Smooth muscle cell (in vitro differentiated cells): ENCODE measurements around the gene RSRC2. TPM values are rescaled to one million over a fixed set of nuclear protein-coding genes. Genes with fewer than 3 reads are reported as not detected.

Source experiments
- DNase-seq: peaks from one replicate; lab custom pipeline; 2025; ENCODE audit not compliant: unreplicated experiment; lab: John Stamatoyannopoulos, UW
- H2AFZ ChIP-seq: fragments of 200-600 bp; sonication (generic); 2 replicates; pipeline ENCODE4 v1.6.0; 2016; ENCODE audit warnings: antibody characterized with exemption, low read depth, mild to moderate bottlenecking
- H3F3A ChIP-seq: fragments of 200-600 bp; sonication (generic); 2 replicates; pipeline ENCODE4 v1.6.0; 2017; ENCODE audit warnings: antibody characterized with exemption, low read depth
- H3K27ac ChIP-seq: fragments of 200-600 bp; sonication (generic); 2 replicates; pipeline ENCODE4 v1.5.1; 2016; ENCODE audit warnings: low read depth, mild to moderate bottlenecking
- H3K27me3 ChIP-seq: fragments of 200-600 bp; sonication (generic); 2 replicates; pipeline ENCODE4 v1.6.1; 2016; ENCODE audit warnings: low read depth, mild to moderate bottlenecking
- H3K36me3 ChIP-seq: fragments of 200-600 bp; sonication (generic); 2 replicates; pipeline ENCODE4 v1.5.1; 2016; ENCODE audit warnings: low read depth
- H3K4me1 ChIP-seq: fragments of 200-600 bp; sonication (generic); 2 replicates; pipeline ENCODE4 v1.5.1; 2016; ENCODE audit warnings: low read depth
- H3K4me2 ChIP-seq: fragments of 200-600 bp; sonication (generic); 2 replicates; pipeline ENCODE4 v1.6.0; 2016; ENCODE audit warnings: mild to moderate bottlenecking
- H3K4me3 ChIP-seq: fragments of 200-600 bp; sonication (generic); 2 replicates; pipeline ENCODE4 v1.5.1; 2016; ENCODE audit warnings: mild to moderate bottlenecking
- H3K79me2 ChIP-seq: fragments of 200-600 bp; sonication (generic); 2 replicates; pipeline ENCODE4 v1.6.0; 2016; ENCODE audit warnings: low read depth, mild to moderate bottlenecking
- H3K9ac ChIP-seq: fragments of 200-600 bp; sonication (generic); 2 replicates; pipeline ENCODE4 v1.6.0; 2016; ENCODE audit warnings: low read depth
- H3K9me3 ChIP-seq: fragments of 200-600 bp; sonication (generic); replicated peaks from 2 replicates; pipeline ENCODE4 v1.5.1; 2016; ENCODE audit warnings: low read depth
- H4K20me1 ChIP-seq: fragments of 200-600 bp; sonication (generic); 2 replicates; pipeline ENCODE4 v1.6.0; 2016; ENCODE audit warnings: low read depth
- WGBS: methylation state at CpG from one replicate; pipeline ENCODE4 v1.1.7; 2016; ENCODE audit warnings: low lambda C conversion rate; 5-methylcytosine and 5-hydroxymethylcytosine counted together
- polyA plus RNA-seq: library from polyadenylated mRNA; unstranded; fragments of >200 nt; fragmentation: Nextera tagmentation; extraction: Ambion mirVana; gene quantifications from 2 replicates; pipeline ENCODE4 v1.2.1, GENCODE V29; 2016
- total RNA-seq: library from RNA; depleted of rRNA; stranded (reverse); fragments of >200 nt; gene quantifications from 2 replicates; pipeline ENCODE4 v1.2.3, GENCODE V29; 2014
- TF ChIP-seq, protein P1 (sequence below): fragments of 200-600 bp; sonication (generic); IDR thresholded peaks from 2 replicates; pipeline ENCODE4 v1.5.1; 2017; ENCODE audit warnings: borderline replicate concordance, mild to moderate bottlenecking, antibody characterized with exemption; ENCODE audit not compliant: insufficient read depth, poor library complexity, severe bottlenecking

Gene RSRC2
- total and polyA plus RNA-seq, 2 experiments from 2014 or later, result 60.9 to 108 TPM

DNA sequence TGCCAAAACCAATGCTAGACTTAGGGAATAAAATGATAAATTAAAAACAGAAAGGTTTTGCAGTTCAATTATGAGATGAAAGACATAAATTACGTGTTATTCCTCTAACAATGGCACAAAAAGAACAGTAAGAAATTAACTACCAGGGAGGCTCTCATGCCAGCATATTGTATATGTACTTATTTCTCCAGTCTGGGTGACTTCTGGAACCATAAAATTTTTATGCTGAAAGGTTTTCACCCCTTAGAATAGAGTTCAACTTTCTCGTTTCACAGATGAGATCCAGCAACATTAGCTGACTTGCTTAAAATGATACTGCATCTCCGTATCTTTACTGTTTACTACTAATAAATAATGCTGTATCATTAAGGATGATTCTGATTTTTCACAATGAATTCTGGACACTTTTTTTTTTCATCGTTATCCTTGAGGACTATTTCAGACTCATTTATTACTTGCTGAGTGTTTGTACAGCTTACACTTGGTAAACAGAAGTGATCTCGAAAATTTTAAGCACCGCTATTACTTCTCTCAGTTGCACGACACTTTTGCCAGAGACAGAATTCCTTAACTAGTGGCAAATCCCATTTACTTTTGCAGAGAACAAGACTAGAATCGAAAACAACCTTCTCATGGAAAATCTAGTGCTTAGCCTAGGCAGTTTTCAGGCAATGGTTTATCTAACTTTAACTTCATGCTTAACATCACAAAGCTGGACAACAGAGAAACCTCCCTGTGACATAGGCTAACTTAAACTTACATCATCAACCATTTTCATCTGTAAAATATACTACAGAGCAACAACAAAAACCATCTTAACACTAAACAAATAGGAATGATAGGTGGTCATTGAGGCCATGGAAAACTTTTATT lies 2.7 kb downstream of the RSRC2 start:
- Histone ChIP-seq H3K4me3 (peak overlapping the region; percentile 71), H3K9ac (peak overlapping the region; percentile 83), H3K79me2 (peaks cover 85% of the 10 kb centered on the region), H3F3A (peaks cover 48% of the 10 kb centered on the region), H3K36me3 (peaks cover 20% of the 10 kb centered on the region), H3K4me2 (peak overlapping the region; percentile 84), H3K27ac (peak overlapping the region; percentile 71), H4K20me1 (peaks cover 70% of the 10 kb centered on the region), H3K9me3 (no peaks in the 10 kb centered on the region), H3K4me1 (peaks cover 41% of the 10 kb centered on the region), H3K27me3 (no peaks in the 10 kb centered on the region), H2AFZ (no peak overlapping the region)
- DNase-seq, result no peak
- 32% methylated on average over 8 of the region's 8 CpGs for WGBS
- TF ChIP-seq, protein P1, sequence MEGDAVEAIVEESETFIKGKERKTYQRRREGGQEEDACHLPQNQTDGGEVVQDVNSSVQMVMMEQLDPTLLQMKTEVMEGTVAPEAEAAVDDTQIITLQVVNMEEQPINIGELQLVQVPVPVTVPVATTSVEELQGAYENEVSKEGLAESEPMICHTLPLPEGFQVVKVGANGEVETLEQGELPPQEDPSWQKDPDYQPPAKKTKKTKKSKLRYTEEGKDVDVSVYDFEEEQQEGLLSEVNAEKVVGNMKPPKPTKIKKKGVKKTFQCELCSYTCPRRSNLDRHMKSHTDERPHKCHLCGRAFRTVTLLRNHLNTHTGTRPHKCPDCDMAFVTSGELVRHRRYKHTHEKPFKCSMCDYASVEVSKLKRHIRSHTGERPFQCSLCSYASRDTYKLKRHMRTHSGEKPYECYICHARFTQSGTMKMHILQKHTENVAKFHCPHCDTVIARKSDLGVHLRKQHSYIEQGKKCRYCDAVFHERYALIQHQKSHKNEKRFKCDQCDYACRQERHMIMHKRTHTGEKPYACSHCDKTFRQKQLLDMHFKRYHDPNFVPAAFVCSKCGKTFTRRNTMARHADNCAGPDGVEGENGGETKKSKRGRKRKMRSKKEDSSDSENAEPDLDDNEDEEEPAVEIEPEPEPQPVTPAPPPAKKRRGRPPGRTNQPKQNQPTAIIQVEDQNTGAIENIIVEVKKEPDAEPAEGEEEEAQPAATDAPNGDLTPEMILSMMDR, result no peak

DNA sequence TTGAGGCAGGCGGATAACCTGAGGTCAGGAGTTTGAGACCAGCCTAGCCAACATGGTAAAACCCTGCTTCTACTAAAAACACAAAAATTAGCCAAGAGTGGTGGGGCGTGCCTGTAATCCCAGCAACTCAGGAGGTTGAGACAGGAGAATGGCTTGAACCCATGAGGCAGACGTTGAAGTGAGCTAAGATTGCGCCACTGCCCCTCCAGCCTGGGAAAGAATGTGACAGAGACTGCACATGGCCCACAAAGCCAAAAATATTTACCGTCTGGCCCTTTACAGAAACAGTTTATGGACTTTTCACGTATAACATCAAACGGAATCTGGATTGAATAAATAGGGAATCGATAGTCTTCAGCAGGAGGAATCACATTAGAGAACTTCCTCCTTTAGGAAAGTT lies 3.5 kb downstream of the RSRC2 start:
- no peak for DNase-seq
- 47% methylated on average over 8 of the region's 8 CpGs for WGBS
- peaks cover 37% of the 10 kb centered on the region for H3K4me1 ChIP-seq

DNA sequence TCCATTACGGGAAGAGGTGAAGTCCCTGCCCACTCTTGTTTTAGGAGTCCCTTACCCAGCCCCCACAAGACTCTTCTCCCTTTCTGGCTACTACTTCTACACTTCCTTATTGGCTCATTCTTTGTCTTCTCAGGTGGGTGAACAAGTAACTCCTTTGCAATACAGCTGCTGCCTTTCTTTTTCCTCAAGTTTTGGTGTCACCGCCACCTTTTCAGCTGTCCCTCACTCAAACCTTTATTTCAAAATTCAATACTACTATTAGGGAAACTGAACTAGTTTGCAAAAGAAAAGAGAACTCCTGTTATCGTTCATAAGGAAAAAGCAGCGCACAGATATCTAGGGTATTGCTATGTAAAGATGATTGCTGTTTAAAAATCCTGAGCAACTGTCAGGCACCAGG lies 6.1 kb downstream of the RSRC2 start:
- TF ChIP-seq, protein P1, result no peak
- WGBS, result 96% methylated on average over 4 of the region's 4 CpGs
- peaks cover 46% of the 10 kb centered on the region for H3K36me3 ChIP-seq

More for the DNA sequence above, 3.5 kb downstream of the RSRC2 start:
- peaks cover 78% of the 10 kb centered on the region for H3K79me2 ChIP-seq
- H3K4me2 ChIP-seq, result peak overlapping the region; percentile 84
- H3F3A ChIP-seq, result peaks cover 56% of the 10 kb centered on the region
- peak overlapping the region; percentile 71 for H3K27ac ChIP-seq
- TF ChIP-seq, protein P1, result no peak
- H4K20me1 ChIP-seq, result peaks cover 78% of the 10 kb centered on the region
- H2AFZ ChIP-seq, result no peak overlapping the region
- peak overlapping the region; percentile 71 for H3K4me3 ChIP-seq
- peak overlapping the region; percentile 83 for H3K9ac ChIP-seq
- H3K27me3 ChIP-seq, result no peaks in the 10 kb centered on the region
- no peaks in the 10 kb centered on the region for H3K9me3 ChIP-seq
- peaks cover 27% of the 10 kb centered on the region for H3K36me3 ChIP-seq

More for the DNA sequence above, 6.1 kb downstream of the RSRC2 start:
- Histone ChIP-seq H3K27me3 (no peaks in the 10 kb centered on the region), H3K4me3 (no peak overlapping the region), H4K20me1 (peaks cover 99% of the 10 kb centered on the region), H2AFZ (no peak overlapping the region), H3K27ac (no peak overlapping the region), H3K79me2 (peaks cover 85% of the 10 kb centered on the region), H3K4me2 (no peak overlapping the region), H3K9me3 (no peaks in the 10 kb centered on the region), H3F3A (peaks cover 67% of the 10 kb centered on the region), H3K4me1 (peaks cover 28% of the 10 kb centered on the region), H3K9ac (no peak overlapping the region)
- DNase-seq, result no peak
